GM18526 (cell line): ENCODE results near the gene ANKRD65.

Experiments
- POLR2A ChIP-seq: IDR thresholded peaks from 3 replicates; pipeline ENCODE4 v1.6.1; 2011; ENCODE audit not compliant: insufficient read length; ENCODE audit errors: extremely low read depth

ANKRD65 gene

GRCh38 chr1:1419813-1420653 lies 1.0 kb downstream of the ANKRD65 start:
- TF ChIP-seq POLR2A = no peak

GRCh38 chr1:1419363-1419812 lies 1.7 kb downstream of the ANKRD65 start:
- no peak for TF ChIP-seq POLR2A

- TF ChIP-seq POLR2A = no peak
Measured at GRCh38 chr1:1418464-1419362, 2.4 kb downstream of the ANKRD65 start.

DNA sequence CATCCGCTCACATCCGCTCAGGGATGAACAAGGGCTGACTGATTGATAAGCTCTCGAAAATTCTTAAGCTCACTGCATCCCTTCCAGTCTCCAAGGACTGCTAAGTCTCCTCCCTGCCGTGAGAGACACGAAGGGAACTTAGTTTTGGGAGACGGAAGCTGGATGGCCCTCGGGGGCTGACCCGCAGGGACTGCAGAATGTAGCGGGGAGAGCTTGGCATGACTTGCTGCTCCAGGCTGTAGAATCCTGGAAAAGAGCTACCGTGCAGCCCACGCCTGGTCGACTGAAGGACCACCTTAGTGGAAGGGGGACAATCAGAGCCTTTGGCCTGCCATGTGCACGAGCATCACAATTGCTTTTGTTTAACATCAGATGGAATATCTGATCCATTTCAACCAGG lies 5.3 kb downstream of the ANKRD65 start:
- no peak for TF ChIP-seq POLR2A

DNA sequence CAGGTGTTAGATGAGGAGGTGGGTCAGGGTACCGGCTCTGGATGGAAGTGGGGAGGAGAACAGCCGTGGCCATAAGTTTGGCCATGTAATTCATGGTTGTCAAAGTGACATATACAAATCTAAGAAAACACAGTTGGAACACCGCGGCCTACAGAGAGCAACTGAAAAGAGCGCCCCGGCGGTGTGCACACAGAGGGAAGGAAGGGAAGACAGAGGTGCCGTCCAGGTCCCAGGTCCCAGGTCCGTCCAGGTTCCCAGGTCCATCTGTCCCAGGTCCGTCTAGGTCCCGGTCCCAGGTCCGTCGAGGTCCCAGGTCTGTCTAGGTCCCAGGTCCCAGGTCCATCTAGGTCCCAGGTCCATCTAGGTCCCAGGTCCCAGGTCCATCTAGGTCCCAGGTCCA lies 9.4 kb downstream of the ANKRD65 start:
- TF ChIP-seq POLR2A = no peak

DNA sequence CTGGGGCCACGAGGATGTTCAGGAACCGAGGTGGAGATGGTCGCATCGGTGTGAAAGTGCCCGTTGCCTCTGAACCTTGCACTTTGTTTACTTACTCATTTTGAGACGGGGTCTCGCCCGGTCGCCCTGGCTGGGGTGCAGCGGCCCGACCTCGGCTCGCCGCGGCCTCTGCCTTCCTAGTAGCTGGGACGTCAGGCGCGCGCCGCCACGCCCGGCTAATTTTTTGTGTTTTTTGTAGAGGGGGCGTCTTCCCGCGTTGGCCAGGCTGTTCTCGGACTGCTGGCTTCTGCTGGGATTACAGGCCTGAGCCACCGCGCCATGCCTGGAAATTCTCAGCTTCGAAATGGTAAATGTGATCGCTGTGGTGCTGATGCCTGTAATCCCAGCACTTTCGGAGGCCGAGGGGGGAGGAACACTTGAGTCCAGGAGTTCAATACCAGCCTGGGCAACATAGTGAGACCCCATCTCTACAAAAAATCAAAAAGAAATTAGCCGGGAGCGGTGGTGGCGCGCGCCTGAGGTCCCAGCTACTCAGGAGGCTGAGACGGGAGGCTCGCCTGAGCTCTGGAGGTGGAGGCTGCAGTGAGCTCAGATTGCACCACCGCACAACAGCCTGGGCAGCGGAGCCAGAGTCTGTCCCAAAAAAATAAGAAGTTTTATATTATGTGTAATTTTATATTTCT lies 13.3 kb downstream of the ANKRD65 start:
- TF ChIP-seq POLR2A = no peak

DNA sequence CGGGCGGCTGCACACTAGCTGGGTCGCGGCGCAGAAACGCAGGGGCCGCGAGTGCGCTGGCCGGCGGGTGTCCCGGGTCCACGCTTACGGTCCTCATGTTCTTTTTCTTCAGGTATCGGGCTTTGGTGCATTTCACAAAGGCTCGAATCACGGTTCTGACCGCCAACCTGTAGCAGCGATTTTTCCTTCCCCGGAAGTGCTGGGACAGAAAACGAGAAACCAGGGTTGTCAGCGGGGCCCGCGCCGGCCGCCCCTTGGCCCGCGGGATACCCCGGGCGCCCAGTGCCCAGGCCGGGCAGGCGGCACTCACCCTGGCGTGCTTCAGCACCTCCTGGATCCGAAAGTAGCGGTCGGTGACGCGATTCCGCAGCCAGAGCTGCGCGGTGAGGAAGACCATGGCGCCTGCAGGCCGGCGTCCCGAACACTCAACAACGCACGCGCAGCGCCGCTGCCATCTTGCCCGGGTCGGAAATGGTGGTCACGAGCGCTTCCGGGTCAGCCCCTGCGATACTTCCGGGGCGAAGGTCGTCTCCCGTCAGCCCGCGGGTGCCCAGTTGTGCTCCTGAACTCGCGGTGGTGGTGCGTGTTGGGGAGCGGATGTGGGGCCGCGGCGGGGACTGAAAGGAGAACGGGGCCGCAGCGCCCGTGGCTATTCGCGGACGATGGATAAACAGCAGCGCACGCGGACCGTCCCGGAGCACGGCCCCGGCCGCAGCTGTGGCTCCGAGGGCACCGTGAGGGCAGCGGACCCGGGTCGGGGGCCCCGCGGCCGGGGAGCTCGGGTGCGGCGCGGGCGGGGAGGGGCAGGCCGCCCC lies 14.0 kb downstream of the ANKRD65 start, which contains the start of gene MRPL20:
TSS of gene MRPL20 (minus strand) at position 473 of the 815 bp plus-strand sequence. CDS start at position 397, 76 bp downstream.
- peak; percentile 87 for TF ChIP-seq POLR2A

- no peak for TF ChIP-seq POLR2A
Measured at GRCh38 chr1:1406101-1406820, 14.8 kb downstream of the ANKRD65 start.

- TF ChIP-seq POLR2A = no peak
Measured at GRCh38 chr1:1403653-1404052, 17.4 kb downstream of the ANKRD65 start.

GRCh38 chr1:1402072-1402900 lies 18.8 kb downstream of the ANKRD65 start:
- no peak for TF ChIP-seq POLR2A

- no peak for TF ChIP-seq POLR2A
Measured at GRCh38 chr1:1401457-1402010, 19.5 kb downstream of the ANKRD65 start.

GRCh38 chr1:1400576-1401456 lies 20.3 kb downstream of the ANKRD65 start:
- TF ChIP-seq POLR2A = peak; percentile 36
